ENCODE measurements around the gene PXMP4.

The PXMP4 gene

GRCh38 chr20:33667676-33668465 lies 52.2 kb downstream of the PXMP4 start:
- peak; percentile 71 for DNase-seq

GRCh38 chr20:33667245-33667675 lies 52.9 kb downstream of the PXMP4 start:
- no peak for DNase-seq

DNA sequence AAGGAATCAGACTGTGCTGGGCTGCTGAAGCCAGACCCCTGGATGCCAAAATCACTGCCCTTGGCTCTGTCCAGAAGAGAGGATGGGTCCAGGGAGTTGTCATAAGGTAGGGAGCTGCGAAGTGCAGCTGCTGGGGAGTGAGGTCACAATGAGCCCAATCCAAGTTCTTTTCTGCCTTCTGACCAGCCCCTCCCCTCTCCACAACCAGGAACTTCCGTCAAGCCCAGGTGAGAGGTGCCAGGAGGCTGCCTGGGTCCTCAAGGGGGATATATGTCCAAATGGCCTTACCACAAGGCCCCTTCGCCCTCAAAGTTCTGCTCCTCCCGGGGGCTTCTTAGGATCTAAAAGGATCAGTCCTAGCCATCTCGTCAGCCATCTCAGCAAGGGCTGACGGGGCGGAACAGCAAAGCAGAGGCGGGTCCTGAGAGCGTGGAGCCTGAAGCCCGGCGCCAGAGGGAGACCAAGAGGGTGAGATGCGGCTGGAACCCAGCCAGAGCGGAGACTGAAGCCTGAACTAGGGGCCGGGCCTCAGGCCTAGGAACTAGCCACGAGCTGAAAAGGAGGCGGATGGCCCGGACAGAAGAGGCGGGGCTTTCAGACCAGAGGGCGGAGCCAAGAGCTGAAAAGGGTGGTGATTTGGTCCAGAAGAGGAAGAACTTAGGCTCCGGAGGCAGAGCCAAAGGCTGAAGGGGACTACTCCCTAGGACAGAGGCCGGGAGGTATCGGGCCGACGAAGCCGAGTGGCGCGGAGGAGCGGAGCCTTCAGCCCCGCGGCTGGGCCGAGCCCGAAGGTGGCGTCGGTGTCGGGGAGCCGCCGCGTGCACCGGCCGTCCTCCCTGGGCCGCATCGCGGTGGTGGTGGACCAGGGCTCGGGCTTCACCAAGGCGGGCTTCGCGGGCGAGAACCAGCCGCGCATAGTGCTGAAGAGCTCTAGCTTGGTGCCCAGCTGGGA lies 53.5 kb downstream of the PXMP4 start, which contains the start of gene ACTL10:
TSS of gene ACTL10 (plus strand) at position 651 of the 952 bp plus-strand sequence. CDS start 555 bp downstream, outside the sequence.
- DNase-seq = peak; percentile 98

DNA sequence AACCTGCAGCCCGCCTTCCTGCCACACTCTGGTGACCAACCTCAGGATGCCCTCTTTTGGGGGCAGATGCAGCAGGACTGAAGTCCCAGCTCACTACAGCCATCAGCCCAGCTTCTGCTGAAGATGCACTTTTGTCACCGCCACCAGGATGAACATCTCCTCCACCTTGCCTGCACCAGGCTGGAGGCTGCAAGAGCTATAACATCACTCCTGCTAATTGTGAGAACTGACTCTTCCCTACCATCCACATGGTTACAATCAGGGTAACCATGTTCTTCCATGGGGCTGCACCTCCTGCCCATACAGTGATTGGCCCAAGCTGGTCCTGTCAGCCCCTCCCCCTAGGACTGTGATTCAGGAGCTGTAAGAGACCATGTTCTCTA lies 55.4 kb downstream of the PXMP4 start:
- DNase-seq = no peak

DNA sequence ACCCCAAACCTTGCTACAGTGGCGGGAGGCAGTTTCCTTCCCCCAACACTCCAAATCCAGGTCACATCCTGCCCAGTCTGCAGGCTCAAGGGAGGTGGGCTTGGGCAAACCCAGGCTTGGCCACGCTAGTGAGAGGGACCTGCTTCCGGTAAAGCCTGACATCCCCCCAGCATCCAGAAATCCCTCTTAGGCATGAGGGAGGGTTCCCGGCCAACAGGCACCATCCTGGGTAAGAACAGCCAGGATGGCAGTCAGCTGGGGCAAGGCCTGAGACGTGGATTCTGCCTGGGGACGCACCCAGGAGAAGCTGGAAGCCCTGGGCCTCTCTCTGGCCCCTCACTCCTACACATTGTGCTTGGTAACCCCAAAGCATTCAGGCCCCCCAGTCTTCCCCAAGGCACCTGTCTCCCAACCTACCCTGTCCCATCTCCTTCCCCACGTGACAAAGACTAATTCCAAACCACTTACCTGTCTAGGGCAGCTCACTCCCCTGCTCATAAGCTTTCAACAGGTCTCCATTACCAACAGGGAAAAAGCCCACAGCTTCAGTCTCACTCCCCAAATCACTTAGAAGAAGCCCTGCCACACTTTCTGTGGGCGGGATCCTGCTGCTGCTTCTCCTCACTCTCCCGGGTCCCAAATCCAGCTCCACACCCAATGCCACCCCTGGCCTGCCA lies 55.9 kb downstream of the PXMP4 start:
- DNase-seq = no peak

GRCh38 chr20:33663161-33664084 lies 56.7 kb downstream of the PXMP4 start:
- peak; percentile 77 for DNase-seq

DNA sequence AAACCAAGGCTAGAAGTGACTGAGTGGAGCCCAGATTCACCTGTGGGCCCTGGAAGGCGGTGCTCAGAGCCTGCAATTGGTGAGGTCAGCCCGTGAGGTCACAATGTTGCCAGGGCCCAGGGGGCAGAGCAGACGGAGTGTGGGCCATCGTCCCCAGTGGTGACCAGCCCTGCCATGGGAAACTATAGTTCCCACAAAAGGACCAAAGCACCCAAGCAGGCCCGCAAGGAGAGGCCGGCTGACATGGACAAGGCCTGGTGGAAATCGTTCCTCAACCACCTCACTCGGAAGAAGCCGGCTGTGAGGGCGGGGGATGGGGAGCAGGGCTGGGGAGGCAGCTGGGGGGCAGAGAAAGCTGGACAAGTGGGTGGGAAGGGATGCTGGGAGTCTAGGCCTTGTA lies 57.9 kb downstream of the PXMP4 start, which contains the start of gene C20orf144:
TSS of gene C20orf144 (plus strand) at position 156 of the 400 bp plus-strand sequence. CDS start at position 175, 19 bp downstream.
- no peak for DNase-seq

- no peak for DNase-seq
Observed at GRCh38 chr20:33660685-33661058, 59.4 kb downstream of the PXMP4 start.

- DNase-seq = no peak
Observed at GRCh38 chr20:33660035-33660684, 60.0 kb downstream of the PXMP4 start.

DNA sequence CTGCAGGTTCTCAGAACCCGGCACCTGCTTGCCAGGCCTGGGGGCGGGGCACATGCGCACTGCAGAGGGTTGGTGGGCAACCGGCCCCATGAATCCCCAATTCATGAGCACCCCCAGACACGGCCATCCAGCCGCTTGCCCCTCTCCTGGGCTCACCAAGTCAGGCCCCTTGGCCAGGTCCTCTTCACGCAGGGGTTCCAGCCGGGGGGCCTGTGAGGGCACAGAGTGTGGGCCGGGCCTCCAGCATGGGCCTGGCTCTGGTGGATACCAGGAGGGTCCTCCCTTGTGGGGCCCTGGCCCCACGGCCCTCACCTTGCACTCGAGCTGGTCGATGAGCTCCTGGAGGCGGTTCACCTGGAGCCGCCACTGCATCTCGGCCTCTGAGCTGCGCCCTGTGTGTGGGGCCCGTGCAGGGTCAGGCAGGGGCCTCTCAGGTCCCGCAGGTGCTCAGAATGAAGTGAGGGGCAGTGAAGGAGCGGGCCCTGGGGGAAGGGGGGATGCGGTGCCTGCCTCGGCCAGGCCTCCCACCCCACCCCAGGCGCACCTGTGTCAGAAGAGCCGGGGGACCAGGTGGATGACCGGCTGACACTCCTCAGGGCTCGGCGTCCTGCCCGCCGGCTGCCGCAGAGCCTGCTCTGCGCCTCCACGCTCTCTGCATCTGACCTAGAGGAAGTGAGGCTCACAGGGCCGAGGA lies 60.6 kb downstream of the PXMP4 start:
- DNase-seq = no peak

GRCh38 chr20:33658929-33659328 lies 61.2 kb downstream of the PXMP4 start:
- DNase-seq = no peak

- DNase-seq = no peak
Observed at GRCh38 chr20:33658510-33658909, 61.6 kb downstream of the PXMP4 start.

GRCh38 chr20:33657704-33658095 lies 62.4 kb downstream of the PXMP4 start:
- DNase-seq = no peak

DNA sequence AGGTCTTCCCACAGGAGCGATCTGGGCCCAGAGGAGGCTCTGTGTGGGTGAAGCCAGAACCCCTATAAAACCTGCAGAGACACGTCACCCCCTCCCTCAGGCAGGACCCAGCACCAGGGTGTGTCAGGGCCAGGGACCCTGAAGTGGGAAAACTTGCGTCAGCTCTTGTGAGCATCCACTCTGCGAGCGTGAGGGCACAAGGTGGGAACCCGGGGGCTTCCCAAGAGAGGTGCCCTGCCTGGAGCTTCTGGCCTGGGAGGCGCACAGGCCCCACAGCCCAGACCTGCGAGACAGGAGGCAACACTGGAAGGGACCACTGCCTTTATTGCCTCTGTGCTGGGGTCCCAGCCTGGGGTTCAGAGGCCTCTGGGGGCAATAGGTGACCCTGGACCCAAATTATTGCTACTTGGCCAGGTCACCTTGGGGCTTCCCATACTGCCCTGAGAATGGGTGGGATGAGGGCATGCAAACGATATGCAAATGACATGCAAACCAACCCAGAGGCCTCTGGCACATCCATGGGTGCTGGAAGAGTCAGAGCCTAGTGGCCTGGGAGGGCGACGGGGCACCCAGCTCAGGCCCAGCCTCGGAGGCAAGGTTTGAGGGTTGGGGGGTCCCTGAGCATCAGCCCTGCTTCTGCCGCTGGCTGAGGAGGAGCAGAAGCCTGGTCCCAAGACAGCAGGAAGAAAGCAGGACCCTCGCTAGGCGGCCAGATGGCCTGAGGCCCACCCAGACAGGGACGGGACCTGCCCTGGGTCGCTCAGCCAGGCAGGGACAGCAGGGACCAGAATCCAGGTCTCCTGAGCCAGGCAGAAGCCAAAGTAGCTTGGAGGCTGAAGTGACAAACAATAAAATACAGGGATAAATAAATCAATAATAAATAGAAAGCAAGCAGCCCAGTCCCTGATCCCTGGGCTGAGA lies 63.1 kb downstream of the PXMP4 start:
- DNase-seq = no peak

- no peak for DNase-seq
Observed at GRCh38 chr20:33656010-33656782, 63.9 kb downstream of the PXMP4 start.

- no peak for DNase-seq
Observed at GRCh38 chr20:33655164-33655563, 64.9 kb downstream of the PXMP4 start.

- no peak for DNase-seq
Observed at GRCh38 chr20:33654680-33655161, 65.4 kb downstream of the PXMP4 start.

DNA sequence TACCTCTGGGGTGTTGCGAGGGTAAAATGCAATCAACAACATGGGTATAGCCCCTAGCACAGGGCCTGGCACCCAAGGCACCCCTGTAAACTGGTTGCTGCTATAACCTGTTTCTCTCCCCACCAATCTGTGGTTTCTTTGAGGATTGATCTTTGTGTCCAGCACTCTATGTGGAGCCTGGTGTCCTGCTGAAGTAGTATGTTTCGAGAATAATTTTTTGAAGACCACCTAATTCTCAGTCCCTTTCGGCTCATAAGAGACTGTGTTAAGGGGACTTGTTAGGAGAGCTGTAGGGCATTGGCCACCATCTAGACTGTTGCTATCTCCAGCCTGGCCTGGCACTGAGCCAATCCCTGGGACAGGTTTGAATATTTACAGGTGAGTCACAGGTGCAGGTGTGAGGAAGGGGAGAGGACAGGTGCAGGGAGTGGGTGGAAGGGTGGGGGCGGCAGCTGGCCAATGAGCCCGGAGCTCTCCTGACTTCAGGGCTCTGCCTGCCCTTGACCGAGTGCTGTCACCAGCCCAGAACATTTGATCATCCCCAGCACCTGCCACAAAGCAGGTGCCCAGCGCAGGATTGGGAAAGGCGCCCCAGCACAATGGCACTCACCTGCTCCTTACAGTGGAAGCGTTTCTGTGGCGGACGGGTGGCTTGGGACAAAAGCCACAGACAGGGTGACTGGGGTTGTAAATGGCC lies 66.1 kb downstream of the PXMP4 start:
- no peak for DNase-seq

Data from fibroblast of skin of scalp (primary cell).